Measurements from ENCODE around the gene WWOX.

WWOX gene

GRCh38 chr16:78483124-78483992 is 383.9 kb downstream of the WWOX start:
- DNase-seq: no peak

- no peak for DNase-seq
These were observed 385.1 kb downstream of the WWOX start for GRCh38 chr16:78484509-78485058.

- no peak for DNase-seq
These were observed 385.9 kb downstream of the WWOX start for GRCh38 chr16:78485188-78485916.

- DNase-seq: no peak
These were observed 386.4 kb downstream of the WWOX start for GRCh38 chr16:78485917-78486257.

- no peak for DNase-seq
These were observed 388.0 kb downstream of the WWOX start for GRCh38 chr16:78487471-78487870.

GRCh38 chr16:78489072-78489471 is 389.6 kb downstream of the WWOX start:
- no peak for DNase-seq

GRCh38 chr16:78489631-78490030 is 390.2 kb downstream of the WWOX start:
- no peak for DNase-seq

GRCh38 chr16:78490431-78490830 is 391.0 kb downstream of the WWOX start:
- DNase-seq: no peak

- no peak for DNase-seq
These were observed 391.4 kb downstream of the WWOX start for GRCh38 chr16:78490847-78491246.

GRCh38 chr16:78493573-78493972 is 394.1 kb downstream of the WWOX start:
- no peak for DNase-seq

GRCh38 chr16:78494105-78494504 is 394.7 kb downstream of the WWOX start:
- DNase-seq: no peak

GRCh38 chr16:78494674-78495073 is 395.2 kb downstream of the WWOX start:
- DNase-seq: no peak

GRCh38 chr16:78496189-78496588 is 396.7 kb downstream of the WWOX start:
- no peak for DNase-seq

GRCh38 chr16:78499399-78499798 is 399.9 kb downstream of the WWOX start:
- no peak for DNase-seq

- no peak for DNase-seq
These were observed 401.3 kb downstream of the WWOX start for GRCh38 chr16:78500659-78501270.

GRCh38 chr16:78501744-78502143 is 402.3 kb downstream of the WWOX start:
- no peak for DNase-seq

- no peak for DNase-seq
These were observed 403.4 kb downstream of the WWOX start for GRCh38 chr16:78502812-78503350.

GRCh38 chr16:78503602-78504001 is 404.1 kb downstream of the WWOX start:
- no peak for DNase-seq

- DNase-seq: no peak
These were observed 405.0 kb downstream of the WWOX start for GRCh38 chr16:78504401-78504851.

- no peak for DNase-seq
These were observed 405.6 kb downstream of the WWOX start for GRCh38 chr16:78505036-78505435.

- DNase-seq: no peak
These were observed 406.3 kb downstream of the WWOX start for GRCh38 chr16:78505544-78506366.
